PFSK-1 (cell line): ENCODE measurements around the gene BEND6.

ENCODE experiments used
- REST ChIP-seq, 2 experiments: IDR thresholded peaks; 2 replicates each; pipeline versions ENCODE4 v1.6.1 to v1.8.0; 2011 to 2012; ENCODE audit warnings: low read depth in 2 of 2, low read length in 2 of 2, control low read depth in 1 of 2, inconsistent platforms in 1 of 2, mild to moderate bottlenecking in 1 of 2, moderate library complexity in 1 of 2; ENCODE audit not compliant: insufficient read depth in 1 of 2
- TAF1 ChIP-seq: IDR thresholded peaks from 2 replicates; pipeline ENCODE4 v1.6.1; 2012; ENCODE audit warnings: low read length, control low read depth, borderline replicate concordance; ENCODE audit not compliant: insufficient read depth

GRCh38 chr6:57017069-57017468, 62.2 kb downstream of the BEND6 start:
- TF ChIP-seq REST (IDR thresholded peaks at IDR 0.05; ENCODE audit: insufficient read depth in 1 of 2, low read depth in 2 of 2, low read length in 2 of 2) (no peak), TAF1 (no peak)
